Smooth muscle cell of trachea (primary cell): ENCODE data around the gene OR2W3. TPM values are rescaled to one million over a fixed set of nuclear protein-coding genes. Genes with fewer than 3 reads are reported as not detected.

ENCODE experiments used
- total RNA-seq: library from RNA; depleted of rRNA; stranded (reverse); fragments of >200 nt; gene quantifications from 2 replicates; pipeline ENCODE4 v1.2.1, GENCODE V29; 2014

Gene OR2W3
- not detected in 2 replicates for total RNA-seq

DNA sequence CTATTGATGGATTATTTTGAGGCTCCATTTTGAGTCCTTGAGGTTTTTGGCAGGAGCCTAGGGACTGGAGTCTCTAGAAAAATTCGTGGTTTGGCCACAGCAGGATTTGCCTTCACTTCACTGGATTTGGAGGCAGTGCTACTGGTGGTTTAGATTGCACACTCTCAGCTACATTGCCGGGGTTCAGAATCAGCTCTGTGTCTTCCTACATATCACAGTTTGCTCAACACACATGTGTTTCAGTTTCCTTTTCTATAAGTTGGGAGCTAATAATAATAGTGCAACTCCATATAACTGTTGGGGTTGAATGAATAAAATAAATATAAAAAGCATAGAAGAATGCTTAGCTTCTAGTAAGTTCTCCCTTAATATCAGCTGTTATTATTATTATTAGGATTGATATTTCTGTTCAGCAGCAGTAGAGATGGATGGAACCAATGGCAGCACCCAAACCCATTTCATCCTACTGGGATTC is at the start of gene OR2W3:
TSS of gene OR2W3 (plus strand) at position 425 of the 475 bp plus-strand sequence. CDS start at position 425, 0 bp downstream.

DNA sequence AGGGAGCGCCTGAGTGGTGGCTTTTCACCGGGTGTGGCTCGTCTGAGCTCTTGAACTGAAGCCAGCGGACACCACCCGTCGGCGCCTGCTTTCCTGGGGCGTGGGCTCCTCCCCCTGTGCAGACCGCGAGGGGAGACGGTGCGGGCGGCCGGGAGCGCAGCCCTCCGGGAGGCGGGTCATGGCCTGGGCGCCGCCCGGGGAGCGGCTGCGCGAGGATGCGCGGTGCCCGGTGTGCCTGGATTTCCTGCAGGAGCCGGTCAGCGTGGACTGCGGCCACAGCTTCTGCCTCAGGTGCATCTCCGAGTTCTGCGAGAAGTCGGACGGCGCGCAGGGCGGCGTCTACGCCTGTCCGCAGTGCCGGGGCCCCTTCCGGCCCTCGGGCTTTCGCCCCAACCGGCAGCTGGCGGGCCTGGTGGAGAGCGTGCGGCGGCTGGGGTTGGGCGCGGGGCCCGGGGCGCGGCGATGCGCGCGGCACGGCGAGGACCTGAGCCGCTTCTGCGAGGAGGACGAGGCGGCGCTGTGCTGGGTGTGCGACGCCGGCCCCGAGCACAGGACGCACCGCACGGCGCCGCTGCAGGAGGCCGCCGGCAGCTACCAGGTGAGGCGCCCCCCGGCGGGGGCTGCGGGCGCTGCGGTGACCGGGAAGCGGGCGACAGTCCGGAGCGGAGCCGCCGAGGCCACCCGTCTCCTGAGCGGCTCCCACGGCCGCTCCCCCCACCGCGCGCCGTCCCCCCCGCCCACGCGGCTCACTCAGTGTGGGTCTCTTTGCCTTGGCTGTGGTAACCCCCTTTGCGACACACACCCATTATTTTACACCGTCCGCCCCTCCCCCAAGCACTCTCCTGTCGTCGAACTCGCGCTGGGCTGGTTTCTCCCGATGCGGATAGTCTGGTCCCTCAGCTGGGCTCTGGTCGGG is 38.1 kb upstream of the OR2W3 start, which contains the start of gene TRIM58:
TSS of gene TRIM58 (plus strand) at position 119 of the 916 bp plus-strand sequence. CDS start at position 179, 60 bp downstream.

DNA sequence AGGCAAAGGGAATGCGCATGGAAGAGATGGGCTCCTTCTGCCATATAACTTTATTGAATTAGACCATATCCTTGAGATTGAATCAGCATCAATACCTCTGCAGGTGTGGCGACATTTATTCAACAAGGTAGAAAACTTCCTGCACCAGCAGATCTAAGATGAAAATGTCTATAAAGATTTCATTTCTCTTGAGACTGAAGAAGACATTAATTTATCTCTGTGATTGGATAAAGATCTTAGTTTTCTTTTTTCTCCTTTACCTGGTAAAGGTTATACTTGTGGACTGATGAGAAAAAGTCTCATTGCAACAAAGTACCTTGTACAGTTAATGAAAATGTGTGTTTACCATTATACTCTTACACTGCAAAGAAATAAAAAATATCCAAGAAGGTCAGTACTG is 24.6 kb downstream of the OR2W3 start, which contains the start of gene OR2T8:
TSS of gene OR2T8 (plus strand) at position 301 of the 400 bp plus-strand sequence. CDS start 766 bp downstream, outside the sequence.

DNA sequence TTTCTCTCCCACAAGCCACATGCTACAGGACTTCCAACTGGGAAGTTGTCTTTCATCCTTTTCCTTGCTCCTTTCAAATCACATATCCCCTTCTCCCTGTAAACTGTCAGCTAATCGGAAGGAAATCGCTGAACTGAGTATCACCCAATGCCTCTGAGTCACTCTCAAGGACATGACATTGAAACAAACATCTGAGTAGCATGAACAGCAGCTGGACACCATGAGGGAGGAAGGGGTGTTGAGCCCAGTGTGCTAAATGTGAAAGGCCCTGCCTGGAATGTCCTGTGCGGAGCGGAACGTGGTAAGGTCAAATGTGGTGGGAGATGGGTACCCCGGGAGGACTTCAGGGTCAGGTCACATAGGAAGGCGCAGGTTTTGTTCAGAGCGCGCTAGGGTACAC is 29.5 kb downstream of the OR2W3 start, which contains the start of gene OR2AJ1:
TSS of gene OR2AJ1 (plus strand) at position 22 of the 400 bp plus-strand sequence. CDS start 8,880 bp downstream, outside the sequence.

Other genes starting within 250 kb of the OR2W3 start
- gene OR13G1, start 215.8 kb upstream of the OR2W3 start, total RNA-seq, result not detected in 2 replicates
- not detected in 2 replicates for gene OR6F1, start 178.9 kb upstream of the OR2W3 start, total RNA-seq
- not detected in 2 replicates for gene OR14K1, start 157.0 kb upstream of the OR2W3 start, total RNA-seq
- gene OR14A2, start 147.4 kb upstream of the OR2W3 start, total RNA-seq, result not detected in 2 replicates
- gene OR1C1, start 135.0 kb upstream of the OR2W3 start, total RNA-seq, result not detected in 2 replicates
- not detected in 2 replicates for gene OR14A16, start 71.5 kb upstream of the OR2W3 start, total RNA-seq
- gene OR11L1, start 53.7 kb upstream of the OR2W3 start, total RNA-seq, result not detected in 2 replicates
- under 0.01 TPM in 1 of 2 replicates, not detected in the other for gene TRIM58, start 38.4 kb upstream of the OR2W3 start, total RNA-seq
- gene OR2T8, start 24.7 kb downstream of the OR2W3 start, total RNA-seq, result not detected in 2 replicates
- not detected in 2 replicates for gene OR2AJ1, start 29.3 kb downstream of the OR2W3 start, total RNA-seq
- gene OR2L8, start 53.3 kb downstream of the OR2W3 start, total RNA-seq, result not detected in 2 replicates
- not detected in 2 replicates for gene OR2AK2, start 69.6 kb downstream of the OR2W3 start, total RNA-seq
- not detected in 2 replicates for gene OR2L5, start 118.1 kb downstream of the OR2W3 start, total RNA-seq
- gene OR2L2, start 134.5 kb downstream of the OR2W3 start, total RNA-seq, result under 0.01 TPM in 1 of 2 replicates, not detected in the other
- gene OR2L3, start 151.2 kb downstream of the OR2W3 start, total RNA-seq, result not detected in 2 replicates
- gene OR2L13, start 199.6 kb downstream of the OR2W3 start, total RNA-seq, result not detected in 2 replicates
- not detected in 2 replicates for gene OR2M5, start 249.6 kb downstream of the OR2W3 start, total RNA-seq